HepG2 (cell line): ENCODE results near the gene CD4. TPM values are rescaled to one million over a fixed set of nuclear protein-coding genes. Genes with fewer than 3 reads are reported as not detected.
A peak's percentile ranks its signal among the peaks of the same experiment; 100 is the strongest.

Source experiments
- BCL6 ChIP-seq: IDR thresholded peaks from 2 replicates; pipeline ENCODE4 v1.6.1; 2016; ENCODE audit warnings: missing genetic modification reagents, missing compliant biosample characterization
- CAMTA2 ChIP-seq: sonication (generic); formaldehyde crosslinking; IDR thresholded peaks from 2 replicates; pipeline ENCODE4 v1.4.0; 2020; ENCODE audit warnings: mild to moderate bottlenecking, missing genetic modification reagents, borderline replicate concordance
- CBX1 ChIP-seq: IDR thresholded peaks from one replicate; pipeline ENCODE4 v1.6.1; 2016; ENCODE audit warnings: antibody characterized with exemption, low read depth
- FUBP1 ChIP-seq: sonication (generic); formaldehyde crosslinking; IDR thresholded peaks from 2 replicates; pipeline ENCODE4 v1.5.1; 2020; ENCODE audit warnings: missing genetic modification reagents, mild to moderate bottlenecking, borderline replicate concordance
- GLI4 ChIP-seq: sonication (generic); formaldehyde crosslinking; IDR thresholded peaks from 2 replicates; pipeline ENCODE4 v1.5.1; 2020; ENCODE audit warnings: missing genetic modification reagents, mild to moderate bottlenecking, moderate library complexity, borderline replicate concordance
- HNRNPL ChIP-seq: fragments of 200-400 bp; formaldehyde crosslinking; IDR thresholded peaks from 2 replicates; pipeline ENCODE4 v1.6.1; 2017; ENCODE audit warnings: mild to moderate bottlenecking, low read depth, low read length
- IKZF4 ChIP-seq: sonication (generic); formaldehyde crosslinking; IDR thresholded peaks from 2 replicates; pipeline ENCODE4 v1.5.1; 2020; ENCODE audit warnings: borderline replicate concordance, mild to moderate bottlenecking, low read depth, missing genetic modification reagents; ENCODE audit errors: not compliant biosample characterization
- KDM2A ChIP-seq: sonication (generic); formaldehyde crosslinking; IDR thresholded peaks from 2 replicates; pipeline ENCODE4 v1.4.0; 2020; ENCODE audit warnings: low read depth, missing genetic modification reagents, borderline replicate concordance
- PCBP2 ChIP-seq: fragments of 200-400 bp; formaldehyde crosslinking; optimal IDR thresholded peaks from 2 replicates; pipeline ENCODE3; 2018; ENCODE audit warnings: low read length, low read depth; ENCODE audit not compliant: poor library complexity, severe bottlenecking
- RARG ChIP-seq: sonication (generic); formaldehyde crosslinking; IDR thresholded peaks from 2 replicates; pipeline ENCODE4 v1.4.0; 2020; ENCODE audit warnings: low read depth, mild to moderate bottlenecking, missing genetic modification reagents
- RBFOX2 ChIP-seq: fragments of 200-400 bp; formaldehyde crosslinking; IDR thresholded peaks from 2 replicates; pipeline ENCODE4 v1.6.1; 2017; ENCODE audit warnings: low read depth, mild to moderate bottlenecking, low read length
- RBM39 ChIP-seq: fragments of 200-400 bp; formaldehyde crosslinking; IDR thresholded peaks from one replicate; pipeline ENCODE4 v1.6.1; 2018; ENCODE audit warnings: antibody characterized with exemption, mild to moderate bottlenecking, low read depth, low read length; ENCODE audit not compliant: poor library complexity, severe bottlenecking
- SMYD3 ChIP-seq: sonication (generic); formaldehyde crosslinking; IDR thresholded peaks from 2 replicates; pipeline ENCODE4 v1.8.1; 2023; ENCODE audit warnings: mild to moderate bottlenecking, missing genetic modification reagents
- SNAPC2 ChIP-seq: sonication (generic); formaldehyde crosslinking; IDR thresholded peaks from 2 replicates; pipeline ENCODE4 v1.8.1; 2022; ENCODE audit warnings: mild to moderate bottlenecking, missing genetic modification reagents
- TRIM24 ChIP-seq: sonication (generic); formaldehyde crosslinking; IDR thresholded peaks from 2 replicates; pipeline ENCODE4 v1.8.0; 2022; ENCODE audit warnings: mild to moderate bottlenecking, missing genetic modification reagents
- YEATS4 ChIP-seq: sonication (generic); formaldehyde crosslinking; IDR thresholded peaks from 2 replicates; pipeline ENCODE4 v1.4.0; 2020; ENCODE audit warnings: missing genetic modification reagents, borderline replicate concordance
- ZBTB20 ChIP-seq: sonication (generic); formaldehyde crosslinking; IDR thresholded peaks from 2 replicates; pipeline ENCODE4 v1.8.1; 2023; ENCODE audit warnings: missing genetic modification reagents, low read depth, mild to moderate bottlenecking, borderline replicate concordance
- ZBTB7B ChIP-seq: sonication (generic); formaldehyde crosslinking; IDR thresholded peaks from 2 replicates; pipeline ENCODE4 v1.4.0; 2020; ENCODE audit warnings: missing genetic modification reagents
- ZFYVE20 ChIP-seq: sonication (generic); formaldehyde crosslinking; IDR thresholded peaks from 2 replicates; pipeline ENCODE4 v1.8.0; 2023; ENCODE audit warnings: low read depth, mild to moderate bottlenecking, moderate library complexity, missing genetic modification reagents, borderline replicate concordance
- ZNF101 ChIP-seq: sonication (generic); formaldehyde crosslinking; IDR thresholded peaks from 2 replicates; pipeline ENCODE4 v1.4.0; 2020; ENCODE audit warnings: mild to moderate bottlenecking, low read depth, missing genetic modification reagents, borderline replicate concordance
- ZNF253 ChIP-seq: sonication (generic); formaldehyde crosslinking; IDR thresholded peaks from 2 replicates; pipeline ENCODE4 v1.8.0; 2022; ENCODE audit warnings: mild to moderate bottlenecking, missing genetic modification reagents, borderline replicate concordance
- ZNF343 ChIP-seq: sonication (generic); formaldehyde crosslinking; IDR thresholded peaks from 2 replicates; pipeline ENCODE4 v1.4.0; 2020; ENCODE audit warnings: mild to moderate bottlenecking, missing genetic modification reagents
- ZNF556 ChIP-seq: sonication (generic); formaldehyde crosslinking; IDR thresholded peaks from 2 replicates; pipeline ENCODE4 v1.4.0; 2020; ENCODE audit warnings: mild to moderate bottlenecking, missing genetic modification reagents, borderline replicate concordance
- ZNF775 ChIP-seq: sonication (generic); formaldehyde crosslinking; IDR thresholded peaks from 2 replicates; pipeline ENCODE4 v1.4.0; 2020; ENCODE audit warnings: missing genetic modification reagents, mild to moderate bottlenecking, moderate library complexity, borderline replicate concordance
- polyA plus RNA-seq, 8 experiments: library from polyadenylated mRNA; depleted of rRNA in 3 of 8; stranded (reverse) in 7 of 8; unstranded in 1 of 8; fragments of >200 nt; fragmentation: Illumina TruSeq in 4 of 8; extraction: Trizol in 4 of 8; gene quantifications; 2 replicates each; pipeline versions ENCODE4 v1.2.1 to v1.2.3, GENCODE V29; 2011 to 2016; ENCODE audit warnings: low read depth in 4 of 8, missing spikeins in 1 of 8, mixed read lengths in 1 of 8; ENCODE audit not compliant: insufficient read depth in 1 of 8
- total RNA-seq, 5 experiments: library from RNA; depleted of rRNA; stranded (reverse); fragments of >200 nt; fragmentation: Illumina TruSeq; extraction: Trizol; gene quantifications; 2 replicates each; pipeline ENCODE4 v1.2.3, GENCODE V29; 2016; ENCODE audit warnings: low read depth in 1 of 5
- TF ChIP-seq, protein P1 (sequence below): sonication (generic); formaldehyde crosslinking; IDR thresholded peaks from 2 replicates; pipeline ENCODE4; 2020; ENCODE audit warnings: missing genetic modification reagents, mild to moderate bottlenecking, borderline replicate concordance

Gene CD4
- total and polyA plus RNA-seq, 2 of the 13 experiments (the other 11 are each of a cell fraction or from before 2014, with no cell fraction given): 0.07 to 0.95 TPM

DNA sequence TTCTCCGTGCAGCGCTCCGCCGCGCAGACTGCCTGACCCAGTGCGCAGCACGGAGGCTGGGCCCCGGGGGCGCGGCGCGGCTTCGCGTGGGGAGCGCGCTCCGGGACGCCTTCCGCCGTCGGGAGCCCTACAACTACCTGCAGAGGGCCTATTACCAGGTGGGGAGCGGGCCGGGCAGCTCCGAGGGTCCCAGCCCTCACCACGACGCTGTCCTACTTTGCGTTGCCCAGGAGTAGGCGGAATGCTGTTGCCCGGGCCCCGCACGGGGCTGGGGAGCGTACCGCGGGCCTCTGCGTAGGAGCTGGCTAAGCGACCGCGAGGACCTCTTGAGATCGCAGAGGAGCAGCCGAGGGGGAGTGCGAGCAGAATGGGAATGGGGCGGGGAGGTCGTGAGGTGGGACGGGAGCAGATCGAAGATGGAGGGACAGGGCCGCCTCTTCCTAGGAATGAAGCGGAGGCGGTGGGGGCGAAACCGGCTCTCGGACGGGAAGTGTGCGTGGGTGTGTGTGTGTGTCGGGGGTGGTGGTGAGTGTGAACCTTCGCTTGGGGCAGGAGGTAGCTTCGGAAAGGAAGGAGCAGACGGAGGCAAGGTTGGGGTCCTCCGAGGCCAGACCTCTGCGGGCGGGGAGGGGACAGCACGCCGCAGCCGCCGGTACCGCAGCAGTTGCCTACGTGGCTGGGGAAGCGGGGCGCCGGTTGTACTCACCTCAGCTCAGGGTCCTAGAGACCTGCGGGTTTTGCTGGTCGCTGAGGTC is 39.6 kb downstream of the CD4 start (continued):
- no peak for TF ChIP-seq FUBP1 (CRISPR knock-in tag)
- 0 out of 2 replicates have a peak, but pooled peaks have one; percentile 25 for TF ChIP-seq ZFYVE20 (CRISPR knock-in tag)
- TF ChIP-seq SMYD3 (CRISPR knock-in tag): 0 out of 2 replicates have a peak, but pooled peaks have one; percentile 38
- TF ChIP-seq ZNF343 (CRISPR knock-in tag): peak; percentile 87
- TF ChIP-seq RBFOX2: peak; percentile 90
- TF ChIP-seq CBX1: no peak
- TF ChIP-seq SNAPC2 (CRISPR knock-in tag): 0 out of 2 replicates have a peak, but pooled peaks have one; percentile 42
- no peak for TF ChIP-seq BCL6
- TF ChIP-seq IKZF4 (CRISPR knock-in tag): no peak
- no peak for TF ChIP-seq ZBTB7B (CRISPR knock-in tag)
- TF ChIP-seq KDM2A (CRISPR knock-in tag): peak; percentile 55
- peak; percentile 78 for TF ChIP-seq YEATS4 (CRISPR knock-in tag)
- peak; percentile 38; the same call in 1 of the 2 replicates for TF ChIP-seq GLI4 (CRISPR knock-in tag)
- peak; percentile 50; the same call in 1 of the 2 replicates for TF ChIP-seq CAMTA2 (CRISPR knock-in tag)
- TF ChIP-seq ZBTB20 (CRISPR knock-in tag): peak; percentile 55; the same call in 1 of the 2 replicates
- peak; percentile 37; the same call in 1 of the 2 replicates for TF ChIP-seq ZNF556 (CRISPR knock-in tag)
- TF ChIP-seq RBM39: peak; percentile 44
- TF ChIP-seq HNRNPL: 0 out of 2 replicates have a peak, but pooled peaks have one; percentile 42
- TF ChIP-seq, protein P1, sequence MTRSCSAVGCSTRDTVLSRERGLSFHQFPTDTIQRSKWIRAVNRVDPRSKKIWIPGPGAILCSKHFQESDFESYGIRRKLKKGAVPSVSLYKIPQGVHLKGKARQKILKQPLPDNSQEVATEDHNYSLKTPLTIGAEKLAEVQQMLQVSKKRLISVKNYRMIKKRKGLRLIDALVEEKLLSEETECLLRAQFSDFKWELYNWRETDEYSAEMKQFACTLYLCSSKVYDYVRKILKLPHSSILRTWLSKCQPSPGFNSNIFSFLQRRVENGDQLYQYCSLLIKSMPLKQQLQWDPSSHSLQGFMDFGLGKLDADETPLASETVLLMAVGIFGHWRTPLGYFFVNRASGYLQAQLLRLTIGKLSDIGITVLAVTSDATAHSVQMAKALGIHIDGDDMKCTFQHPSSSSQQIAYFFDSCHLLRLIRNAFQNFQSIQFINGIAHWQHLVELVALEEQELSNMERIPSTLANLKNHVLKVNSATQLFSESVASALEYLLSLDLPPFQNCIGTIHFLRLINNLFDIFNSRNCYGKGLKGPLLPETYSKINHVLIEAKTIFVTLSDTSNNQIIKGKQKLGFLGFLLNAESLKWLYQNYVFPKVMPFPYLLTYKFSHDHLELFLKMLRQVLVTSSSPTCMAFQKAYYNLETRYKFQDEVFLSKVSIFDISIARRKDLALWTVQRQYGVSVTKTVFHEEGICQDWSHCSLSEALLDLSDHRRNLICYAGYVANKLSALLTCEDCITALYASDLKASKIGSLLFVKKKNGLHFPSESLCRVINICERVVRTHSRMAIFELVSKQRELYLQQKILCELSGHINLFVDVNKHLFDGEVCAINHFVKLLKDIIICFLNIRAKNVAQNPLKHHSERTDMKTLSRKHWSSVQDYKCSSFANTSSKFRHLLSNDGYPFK (CRISPR knock-in tag): peak; percentile 70; the same call in 1 of the 2 replicates
- no peak for TF ChIP-seq TRIM24 (CRISPR knock-in tag)
- no peak for TF ChIP-seq ZNF101 (CRISPR knock-in tag)
- TF ChIP-seq ZNF253 (CRISPR knock-in tag): no peak
- TF ChIP-seq PCBP2: no peak
- TF ChIP-seq RARG (CRISPR knock-in tag): no peak
- TF ChIP-seq ZNF775 (CRISPR knock-in tag): no peak
